OCI-LY3 (cell line): ENCODE data around the gene CHRNA9.

Source experiments
- CTCF ChIP-seq: fragments of 200-600, 300-600 bp; sonication (generic); IDR thresholded peaks from 2 replicates; pipeline ENCODE4 v1.5.1; 2014; ENCODE audit warnings: antibody characterized with exemption, low read length, low read depth
- EZH2phosphoT487 ChIP-seq: fragments of 200-600 bp; shearing (Covaris generic); IDR thresholded peaks from 2 replicates; pipeline ENCODE4 v1.6.1; 2018; ENCODE audit warnings: antibody characterized with exemption, mixed run types, low read depth

GRCh38 chr4:40301603-40302002, 33.5 kb upstream of the CHRNA9 start:
- no peak for TF ChIP-seq EZH2phosphoT487
- no peak for TF ChIP-seq CTCF
